Activated naive CD4-positive, alpha-beta T cell treated with anti-CD3 and anti-CD28 coated beads, Interleukin-2, amount 50 U/mL, for 16 hours (primary cell): ENCODE data around the gene AMIGO1.

Experiments used
- DNase-seq: peaks from one replicate; pipeline ENCODE4 v3.0.0-alpha.2; 2020

Gene AMIGO1

DNA sequence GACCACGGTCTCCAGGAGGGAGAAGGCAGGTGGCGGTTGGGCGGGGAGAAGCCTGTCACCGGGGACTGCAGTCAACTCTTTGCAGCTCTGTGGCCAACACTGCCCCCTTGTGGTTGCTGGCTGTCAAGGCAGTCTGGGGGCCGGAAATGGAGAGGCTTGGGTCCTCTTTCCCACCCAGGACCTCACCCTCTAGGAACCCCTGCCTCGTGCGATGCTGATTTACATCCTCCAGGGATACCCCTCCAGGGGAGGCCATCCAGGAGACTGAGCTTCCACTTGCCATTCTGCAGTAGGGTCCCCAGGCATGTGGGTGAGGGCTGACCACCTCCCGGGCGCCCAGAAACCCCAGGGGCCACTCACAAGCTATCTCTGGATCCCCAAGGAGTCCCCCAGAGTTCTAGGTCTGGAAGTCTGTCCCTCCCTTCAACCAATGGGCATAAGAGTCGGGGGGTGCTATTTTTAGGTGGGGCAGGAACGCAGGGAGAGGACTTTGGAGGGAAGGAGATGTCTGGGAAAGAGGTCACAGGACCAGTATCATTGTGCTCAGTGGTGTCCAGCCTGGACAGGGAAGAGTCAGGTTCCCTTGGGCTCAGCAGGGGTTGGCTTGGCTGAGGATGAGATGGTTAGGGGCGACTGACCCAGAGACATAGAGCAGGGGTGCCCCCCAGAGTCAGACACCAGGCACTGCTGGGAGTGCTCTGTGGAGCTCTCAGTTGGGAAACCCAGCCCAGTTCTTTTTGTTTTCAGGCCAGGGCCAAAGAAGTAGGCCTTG lies 23.0 kb upstream of the AMIGO1 start:
- peak; percentile 89 for DNase-seq

DNA sequence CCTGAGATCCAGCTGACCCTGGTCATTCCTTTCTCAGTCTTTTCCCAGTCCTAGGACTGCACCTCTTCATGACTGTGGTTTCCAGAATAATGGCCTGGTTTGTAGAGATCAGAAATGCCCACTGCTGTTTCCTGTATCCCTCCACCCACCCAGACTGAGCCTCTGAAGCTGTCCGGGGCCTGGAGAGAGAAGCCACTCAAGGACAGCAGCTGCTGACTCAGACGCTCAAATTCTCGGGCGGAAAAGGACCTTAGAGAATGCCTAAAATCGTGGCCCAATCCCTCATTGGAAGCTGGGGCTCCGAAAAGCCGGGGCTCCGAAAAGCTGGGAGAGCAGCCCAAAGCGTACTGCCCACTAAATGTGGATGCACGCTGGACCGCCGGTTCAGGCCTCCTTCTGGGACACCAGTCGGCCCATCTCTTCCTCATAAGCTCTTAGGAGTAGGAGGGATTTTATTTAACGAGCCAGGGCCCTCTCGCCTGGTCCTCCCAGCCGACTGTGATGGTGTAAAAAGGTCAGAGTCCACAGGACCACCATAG lies 22.4 kb upstream of the AMIGO1 start:
- DNase-seq: no peak

DNA sequence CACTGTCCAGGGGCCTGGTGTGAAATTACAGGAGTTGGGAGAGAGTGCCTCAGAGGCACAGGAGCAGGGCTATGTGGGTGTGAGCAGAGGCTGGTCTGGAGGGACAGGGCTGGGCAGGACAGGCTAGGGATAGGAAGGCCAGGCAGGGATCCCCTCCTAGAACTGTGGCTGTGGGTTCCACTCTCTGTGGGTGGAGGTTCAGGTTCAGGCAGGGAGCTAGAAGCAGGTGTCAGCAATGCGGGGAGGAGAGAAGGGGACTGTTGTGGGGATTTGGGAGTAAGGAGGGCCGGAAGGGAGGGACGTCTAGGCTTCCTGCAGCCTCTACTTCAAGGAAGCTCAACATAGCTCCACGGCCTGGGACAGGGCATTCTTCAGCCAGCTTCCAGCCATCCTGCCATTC lies 21.9 kb upstream of the AMIGO1 start:
- DNase-seq: no peak

DNA sequence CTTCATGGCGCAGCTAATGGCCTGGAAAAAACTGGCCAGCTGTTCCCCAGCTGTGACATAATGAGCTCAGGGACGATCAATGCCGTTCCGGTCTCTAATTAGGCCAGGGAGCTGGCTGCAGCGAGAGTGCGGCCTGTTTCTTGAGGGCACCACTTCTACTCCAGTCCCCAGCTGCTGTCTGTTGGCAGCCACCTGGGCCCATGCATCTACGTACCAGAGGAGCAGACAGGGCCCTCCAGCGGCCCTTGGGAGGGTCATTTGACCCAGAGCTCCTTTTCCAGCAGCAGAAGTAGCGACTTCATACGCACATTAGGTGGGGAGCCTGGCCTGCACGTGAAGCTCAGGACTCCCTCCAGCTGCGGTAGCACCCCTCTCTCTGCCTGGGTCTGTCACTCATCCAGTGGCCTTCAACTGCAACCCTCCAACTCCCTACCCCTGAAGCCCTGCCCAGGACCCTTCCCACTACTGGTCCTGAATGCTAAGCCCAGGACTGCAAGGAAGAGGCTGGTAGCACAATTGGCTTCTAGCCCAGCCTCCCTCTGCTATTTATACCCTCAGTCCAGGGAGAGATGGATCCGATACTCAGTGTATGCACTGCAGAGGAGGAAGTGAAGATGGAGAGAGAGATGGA lies 21.0 kb upstream of the AMIGO1 start:
- no peak for DNase-seq

DNA sequence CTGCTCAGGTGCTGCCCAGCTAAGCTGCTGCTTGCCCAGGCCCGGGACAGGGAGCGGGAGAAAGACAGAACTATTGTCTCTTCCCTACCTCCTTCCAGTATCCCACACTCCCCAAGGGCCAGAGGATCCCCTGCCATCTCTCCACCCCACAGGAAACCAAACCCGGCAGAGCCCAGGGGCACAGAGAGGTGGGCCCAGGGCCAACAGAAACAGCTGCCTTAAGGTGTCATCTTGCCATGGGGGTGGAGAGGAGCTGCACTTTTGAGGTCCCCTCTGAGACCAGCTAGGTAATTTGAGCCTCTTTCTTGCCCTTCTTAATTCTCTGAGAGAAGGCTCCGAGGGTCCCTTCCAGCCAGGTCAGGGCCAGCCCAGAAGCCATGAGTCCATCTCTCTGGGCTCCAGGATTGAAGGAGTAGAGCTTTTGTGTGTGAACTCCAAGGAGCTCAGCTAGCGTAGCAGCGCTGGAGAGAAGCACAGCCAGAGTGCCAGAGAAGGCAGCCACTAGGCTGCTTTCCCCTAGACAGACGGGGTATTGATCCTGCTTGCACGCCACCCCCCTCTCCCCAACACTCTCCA lies 20.4 kb upstream of the AMIGO1 start:
- no peak for DNase-seq

DNA sequence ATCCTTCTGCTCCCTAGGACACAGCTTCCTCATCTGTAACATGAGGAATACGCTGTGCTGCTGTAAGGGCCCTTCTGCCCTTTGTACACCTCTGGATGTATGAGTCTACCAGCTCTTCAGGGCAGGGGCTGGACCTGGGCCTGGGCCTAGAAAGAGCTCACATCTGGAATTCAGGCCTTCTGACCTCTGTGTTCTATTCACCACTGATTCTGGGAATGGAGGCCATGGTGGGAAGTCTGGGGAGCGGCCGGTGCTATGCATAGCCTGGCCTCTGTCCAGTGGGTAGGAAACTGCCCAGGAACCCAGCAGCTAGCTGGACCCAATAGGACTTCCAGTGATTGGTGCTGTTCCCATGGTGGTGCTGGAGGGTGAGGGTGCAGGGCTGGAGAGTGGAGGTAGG lies 19.2 kb upstream of the AMIGO1 start:
- no peak for DNase-seq

DNA sequence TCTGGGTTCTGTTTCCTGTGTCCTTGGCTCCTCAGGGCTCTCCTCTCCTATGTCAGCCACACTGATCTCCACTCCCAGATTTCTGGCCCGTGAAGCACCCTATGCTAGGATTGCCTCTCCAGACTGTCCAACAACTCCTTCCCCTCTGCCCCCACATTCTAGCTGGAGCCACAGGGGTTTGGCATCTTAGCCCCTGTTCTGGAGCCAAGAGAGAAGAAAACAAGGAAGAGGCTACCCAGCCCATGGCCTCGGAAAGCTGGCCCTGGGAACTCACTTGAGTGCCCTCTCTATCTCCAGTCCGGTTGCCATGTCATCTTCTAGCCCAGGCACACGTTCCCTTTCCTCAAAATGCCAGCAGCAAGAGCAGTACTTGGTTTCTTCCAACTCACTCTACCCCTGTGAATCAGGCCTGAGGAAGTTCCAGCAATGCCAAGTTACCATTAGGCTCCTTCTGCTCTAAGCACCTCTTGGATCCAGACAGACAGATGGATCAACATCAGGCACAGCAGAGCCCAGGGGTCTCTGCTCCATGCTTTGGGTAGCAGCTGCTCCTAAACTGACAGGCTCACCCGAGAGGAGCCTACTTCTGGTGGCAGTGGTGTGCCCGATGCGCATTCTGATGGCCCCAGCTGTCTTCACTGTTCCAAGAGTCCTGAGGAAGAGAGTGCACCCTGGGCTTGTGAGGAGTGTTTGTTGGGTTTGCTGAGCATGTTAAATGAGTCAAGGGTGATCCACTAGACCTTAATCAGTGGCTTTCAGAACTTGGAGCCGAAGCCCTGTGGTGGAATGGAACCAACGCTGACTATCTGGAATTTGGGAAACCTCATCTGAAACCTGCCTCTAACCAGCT lies 18.5 kb upstream of the AMIGO1 start:
- no peak for DNase-seq

DNA sequence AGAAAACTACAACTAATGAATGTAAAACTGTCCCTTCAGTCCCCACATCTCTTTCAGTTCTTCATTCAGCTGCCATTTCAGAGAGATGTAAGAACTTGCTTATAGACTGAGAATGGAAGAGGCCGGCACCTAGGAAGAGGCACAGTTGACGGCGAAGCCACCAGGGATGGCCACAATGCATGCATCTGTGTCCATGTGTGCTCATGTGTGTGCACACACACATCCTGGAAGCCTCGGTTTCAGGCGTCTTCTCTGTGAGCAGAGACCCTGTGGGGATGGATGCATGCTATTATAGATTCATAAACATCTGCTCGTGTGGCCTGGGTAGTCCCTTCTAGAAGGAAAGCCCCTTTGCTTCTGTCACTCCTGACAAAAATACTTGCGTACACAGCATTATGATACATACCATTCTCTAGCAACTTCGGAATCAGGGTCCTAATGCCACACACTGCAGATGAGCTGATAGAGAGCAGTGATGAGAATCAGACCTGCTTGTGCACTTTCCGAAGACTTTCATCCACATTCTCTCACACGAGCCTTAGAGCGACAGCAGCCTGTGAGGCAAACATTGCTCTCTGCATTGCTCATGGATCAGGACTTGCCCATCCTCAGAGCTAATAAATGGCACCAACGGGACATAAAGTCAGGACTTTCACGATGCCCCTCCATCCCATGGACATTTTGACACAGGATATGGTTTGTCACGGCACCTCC lies 17.7 kb upstream of the AMIGO1 start:
- no peak for DNase-seq

DNA sequence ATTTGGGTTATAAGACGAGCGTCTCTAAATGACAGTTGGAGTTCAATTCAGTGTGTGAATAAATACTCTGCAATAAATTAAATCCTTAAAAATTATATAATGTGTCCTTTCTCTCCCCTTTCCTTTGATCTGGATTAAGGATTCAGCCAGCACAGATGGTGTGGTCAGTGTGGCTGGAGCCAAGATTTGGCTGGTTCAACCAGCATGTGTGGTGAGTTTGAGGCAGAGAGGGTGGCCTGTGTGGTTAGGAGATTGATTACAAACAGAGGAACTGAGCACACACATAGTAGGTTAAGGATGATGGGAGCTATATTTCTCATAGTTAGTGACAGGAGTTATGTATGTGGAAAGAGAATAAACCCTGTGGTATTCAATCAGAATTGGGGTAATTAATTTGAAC lies 14.2 kb upstream of the AMIGO1 start:
- no peak for DNase-seq

DNA sequence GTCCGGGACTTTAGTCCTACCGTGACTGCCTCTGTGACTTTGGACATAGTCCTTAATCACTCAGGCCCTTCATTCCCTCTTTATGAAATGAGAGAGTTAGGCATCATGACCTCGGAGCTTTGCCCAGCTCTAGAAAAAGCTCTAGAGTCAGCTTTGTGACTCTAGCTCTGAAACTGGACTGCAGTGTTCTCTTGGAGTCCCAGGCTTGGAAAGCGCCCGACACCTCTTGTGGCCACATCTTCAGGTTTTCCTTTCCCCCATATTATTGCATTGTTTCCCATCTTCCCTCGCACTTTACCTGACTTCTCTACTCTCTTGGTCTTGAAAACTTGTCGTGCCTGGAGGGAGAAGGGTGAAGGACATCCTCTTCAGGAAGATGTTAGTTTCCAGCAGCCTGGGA lies 12.5 kb upstream of the AMIGO1 start:
- DNase-seq: no peak

DNA sequence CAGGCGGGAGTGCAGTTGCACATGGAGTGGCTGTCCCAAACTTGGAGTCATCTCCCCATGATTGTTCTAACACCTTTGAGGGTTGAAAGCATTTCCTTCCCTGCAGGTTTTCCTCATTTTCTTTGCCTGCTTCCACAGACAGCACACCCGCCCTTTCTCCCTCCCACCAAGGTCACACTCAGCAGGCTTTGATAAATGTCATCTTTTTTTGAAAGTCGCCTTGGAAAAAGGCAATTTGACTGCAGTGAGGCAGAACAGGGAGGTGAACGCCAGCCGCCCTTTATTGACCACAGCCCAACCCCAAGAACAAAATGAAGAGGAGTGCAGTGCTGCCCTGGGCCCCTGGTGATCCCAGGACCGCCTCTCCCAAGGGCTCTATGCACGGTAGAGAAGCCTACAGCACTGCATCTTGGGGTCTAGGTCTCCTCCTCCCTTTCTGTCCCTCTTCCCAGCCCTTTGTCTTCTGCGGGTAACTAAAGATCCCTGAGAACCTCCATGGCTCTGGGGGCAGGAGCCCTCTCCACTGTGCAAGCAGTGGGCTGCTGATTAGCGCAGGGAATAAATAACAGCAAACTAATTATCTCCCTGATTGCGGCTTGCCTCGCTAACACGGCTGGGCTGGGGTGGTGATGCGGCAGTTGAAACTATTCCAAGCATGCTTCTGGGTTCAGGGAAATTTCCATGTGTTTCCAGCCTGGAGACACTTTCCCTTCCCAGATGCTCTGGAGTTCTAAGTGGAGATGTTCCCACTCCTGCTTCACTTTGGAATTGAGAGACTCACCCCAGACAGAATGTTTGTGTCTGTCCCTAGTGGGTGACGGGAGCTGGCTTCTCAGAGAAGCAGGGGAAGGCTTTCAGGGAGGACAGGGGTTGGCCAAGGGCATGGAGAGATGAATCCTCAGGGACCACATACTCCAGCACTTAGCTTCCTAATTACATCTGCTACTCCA lies 11.8 kb upstream of the AMIGO1 start:
- no peak for DNase-seq

DNA sequence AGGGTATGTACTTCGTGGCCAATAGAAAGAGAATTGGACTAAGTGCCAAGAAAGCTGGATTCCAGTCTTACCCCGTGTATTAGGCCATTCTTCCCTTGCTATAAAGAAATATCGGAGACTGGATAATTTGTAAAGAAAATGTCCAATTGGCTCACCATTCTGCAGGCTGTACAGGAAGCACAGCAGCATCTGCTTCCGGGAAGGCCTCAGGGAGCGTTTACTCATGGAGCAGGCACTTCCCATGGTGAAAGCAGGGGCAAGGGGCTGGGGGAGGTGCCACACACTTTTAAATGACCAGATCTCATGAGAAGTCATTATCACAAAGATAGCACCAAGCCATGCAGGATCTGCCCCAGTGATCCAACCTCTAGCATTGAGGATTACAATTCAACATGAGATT lies 7.8 kb upstream of the AMIGO1 start:
- DNase-seq: no peak

DNA sequence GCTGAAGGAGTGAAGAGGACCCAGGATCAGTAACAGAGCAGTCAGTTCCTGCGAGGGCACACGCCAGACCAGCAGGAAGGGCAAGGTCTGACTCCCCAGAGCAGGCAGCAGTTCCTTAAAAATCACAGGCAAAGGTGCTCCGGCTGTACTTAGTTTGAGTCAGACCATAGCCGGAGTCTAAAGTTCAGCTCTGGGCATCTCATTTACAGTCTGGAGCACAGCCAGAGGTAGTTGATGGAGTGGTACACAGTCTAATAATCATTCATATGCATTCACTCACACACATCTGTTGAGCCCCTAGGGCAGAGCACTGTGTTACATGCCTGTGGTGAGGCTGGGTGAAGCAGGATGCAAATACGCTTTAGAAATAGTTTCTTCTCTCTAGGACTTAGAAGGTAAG lies 7.3 kb upstream of the AMIGO1 start:
- DNase-seq: no peak

DNA sequence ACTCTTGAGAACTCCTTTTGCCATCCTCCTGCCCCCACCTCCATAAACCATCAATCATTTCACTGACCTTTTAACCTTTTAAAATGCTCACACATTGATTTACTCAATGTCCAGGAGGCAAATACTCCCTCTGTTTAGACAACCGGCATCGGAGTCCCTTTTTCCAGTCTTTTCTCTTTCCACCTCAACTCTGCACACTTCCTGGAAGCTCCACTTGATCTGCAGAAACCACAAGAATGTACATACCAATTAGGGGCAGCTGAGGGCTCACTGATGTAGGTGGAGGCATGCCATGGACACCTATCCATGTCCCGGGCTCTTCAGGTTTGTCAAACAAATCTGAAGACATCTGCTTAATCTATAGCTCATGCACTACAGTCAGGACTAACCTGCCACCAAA lies 5.3 kb upstream of the AMIGO1 start:
- no peak for DNase-seq

DNA sequence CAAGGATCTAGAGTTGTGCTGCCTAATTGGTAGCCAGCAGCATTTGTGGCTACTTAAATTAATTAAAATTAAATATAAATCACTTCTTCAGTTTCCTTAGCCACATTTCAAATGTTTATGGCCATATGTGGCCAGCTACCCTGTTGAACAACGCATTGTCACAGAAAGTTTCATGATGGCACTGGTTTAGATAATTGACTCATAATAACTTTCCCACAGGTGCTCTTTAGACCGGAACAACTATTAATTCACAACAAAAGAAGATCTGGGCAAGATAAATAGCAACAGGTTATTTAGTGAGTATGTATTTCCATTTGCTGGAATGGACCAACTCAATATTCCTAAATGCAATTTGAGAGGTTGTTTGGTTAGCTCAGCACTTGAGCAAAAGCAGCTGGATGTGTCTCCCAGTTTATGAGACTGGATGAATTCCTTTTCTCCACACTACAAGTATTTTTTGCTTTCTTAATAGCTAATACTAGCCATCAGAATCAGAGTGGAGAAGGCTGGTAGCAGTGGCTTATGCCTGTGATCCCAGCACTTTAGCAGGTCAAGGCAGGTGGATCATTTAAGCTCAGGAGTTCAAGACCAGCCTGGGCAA lies 3.7 kb upstream of the AMIGO1 start:
- DNase-seq: no peak

DNA sequence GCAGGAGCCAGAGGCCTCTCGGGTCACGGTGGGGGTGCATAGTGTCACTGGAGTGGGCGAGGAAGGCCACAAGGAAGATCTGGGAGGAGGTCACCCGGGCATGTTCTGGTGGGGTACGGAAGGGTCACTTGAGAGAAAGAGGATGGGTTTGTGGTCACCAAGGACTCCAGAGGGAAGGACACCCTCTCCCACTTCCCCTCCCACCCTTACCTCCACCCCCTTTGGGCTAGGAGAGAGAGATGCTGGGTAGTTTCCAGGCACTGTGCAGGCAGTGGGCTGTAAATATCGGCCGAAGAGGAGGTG lies 703 bp downstream of the AMIGO1 start:
- no peak for DNase-seq

DNA sequence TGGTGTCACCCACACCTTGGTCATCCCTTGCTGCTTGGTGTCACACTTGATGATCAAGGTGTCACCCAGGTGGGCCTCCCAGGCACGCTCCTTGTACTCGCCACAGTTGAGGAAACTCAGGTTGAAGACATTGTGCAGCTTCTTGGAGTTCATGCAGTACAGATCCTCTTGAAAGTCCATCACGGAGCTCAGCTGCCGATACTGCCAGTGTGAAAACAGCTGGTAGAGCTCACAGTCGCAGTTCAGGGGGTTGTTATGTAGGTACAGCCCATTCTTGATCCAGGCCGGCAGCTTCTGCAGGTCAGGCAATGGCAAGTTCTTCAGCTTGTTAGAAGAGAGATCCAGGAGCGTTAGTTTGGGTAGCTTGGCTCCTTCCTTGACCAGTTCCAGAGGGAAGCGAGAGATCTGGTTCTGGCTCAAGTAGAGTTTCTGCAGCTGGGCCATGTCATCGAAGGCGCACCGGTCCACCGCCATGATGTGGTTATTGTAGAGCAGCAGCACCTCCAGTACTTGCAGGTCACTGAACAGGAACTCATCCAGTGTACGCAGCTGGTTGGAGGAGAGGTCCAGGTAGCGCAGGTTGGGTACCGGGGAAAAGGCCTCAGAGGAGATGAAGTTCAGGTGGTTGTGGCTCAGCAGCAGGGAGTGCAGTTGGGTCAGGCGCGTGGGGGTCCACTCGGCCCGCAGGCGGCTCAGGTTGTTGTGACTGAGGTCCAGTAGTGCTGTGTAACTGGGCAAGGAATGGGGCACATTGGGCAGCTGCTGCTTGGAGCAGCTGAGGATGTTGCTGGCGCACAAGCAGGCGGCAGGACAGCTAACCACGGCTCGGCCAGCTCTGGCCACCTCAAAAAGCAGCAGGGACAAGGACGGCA lies 1.3 kb downstream of the AMIGO1 start:
- DNase-seq: no peak

DNA sequence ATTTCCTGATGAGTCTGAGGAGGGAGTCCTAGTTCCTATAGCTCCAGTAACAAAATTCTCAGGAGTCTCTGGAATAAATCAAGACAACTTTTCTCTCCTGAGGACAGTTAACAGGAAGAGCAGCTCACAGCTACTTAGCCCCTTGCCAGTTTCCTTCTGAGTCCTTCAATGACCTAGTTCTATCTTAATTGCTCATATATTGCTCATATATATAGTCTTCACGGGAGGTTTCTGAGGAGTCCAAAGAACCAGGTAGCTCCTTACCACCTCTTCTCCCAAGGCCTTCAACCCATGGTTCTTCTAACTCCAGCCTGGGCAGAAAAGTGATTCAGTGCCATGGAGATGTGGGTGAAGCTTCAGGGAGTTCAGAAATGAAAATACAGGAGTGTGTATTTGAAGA lies 4.6 kb downstream of the AMIGO1 start:
- DNase-seq: no peak

DNA sequence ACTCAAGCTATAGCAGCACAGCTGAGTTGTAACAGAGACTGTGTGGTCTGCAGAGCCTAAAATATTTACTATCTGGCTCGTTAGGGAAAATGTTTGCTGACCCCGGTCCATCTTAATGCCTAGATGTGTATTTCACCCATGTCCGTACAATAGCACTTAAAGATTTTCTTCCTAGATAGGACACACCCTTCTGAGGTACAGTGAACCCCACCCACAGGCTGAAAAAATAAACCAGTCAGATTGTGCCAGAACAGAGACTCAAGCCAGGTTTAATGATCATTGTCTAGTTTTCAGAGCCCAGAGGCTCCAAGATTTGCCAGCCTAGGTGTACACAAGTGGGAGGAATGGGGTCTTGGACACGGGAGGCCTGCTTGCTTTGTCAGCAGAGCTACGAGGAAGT lies 5.6 kb downstream of the AMIGO1 start:
- DNase-seq: no peak

DNA sequence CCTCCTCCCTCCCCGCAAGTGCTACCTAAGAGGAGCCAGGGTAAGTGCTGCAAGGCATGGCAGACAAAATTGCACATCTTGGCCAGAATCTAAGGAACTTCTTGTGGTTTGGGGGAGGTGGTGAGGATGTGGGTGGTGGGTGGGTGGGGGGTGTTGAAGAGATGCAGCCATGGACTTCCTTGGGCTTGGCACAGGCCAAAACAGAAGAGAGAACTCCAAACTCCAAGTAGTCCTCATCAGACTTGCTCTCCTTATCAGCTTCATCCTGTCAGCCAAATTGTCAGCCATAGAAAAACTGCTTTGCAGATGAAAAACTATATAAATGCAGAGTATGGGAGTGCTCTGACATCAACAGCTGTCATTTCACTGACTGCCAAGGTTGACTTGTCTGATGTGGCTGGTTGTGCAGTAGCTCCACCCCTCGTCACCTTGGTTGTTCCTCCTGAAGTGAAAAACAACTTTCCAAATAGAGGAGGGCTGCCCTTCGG lies 7.1 kb downstream of the AMIGO1 start:
- DNase-seq: peak; percentile 31
